Measurements from ENCODE around the gene MINAR1.

Gene MINAR1

GRCh38 chr15:79437275-79438000 is 5.3 kb downstream of the MINAR1 start:
- Histone ChIP-seq H2BK12ac (ENCODE audit: low read length) (no peak overlapping the region), H2BK120ac (ENCODE audit: insufficient read depth, low read length, poor library complexity) (no peak overlapping the region), H4K12ac (ENCODE audit: low read depth, low read length) (no peak overlapping the region), H2AK5ac (ENCODE audit: low read length) (no peak overlapping the region), H3K4me3 (ENCODE audit: low read depth, low read length) (no peak overlapping the region), H3K14ac (ENCODE audit: low read length) (no peak overlapping the region), H3K4ac (ENCODE audit: low read depth, low read length) (no peak overlapping the region), H3K27ac (ENCODE audit: low read depth, low read length) (no peak overlapping the region), H3K79me2 (ENCODE audit: control insufficient read depth, insufficient read depth, low read length, poor library complexity) (no peaks in the 10 kb centered on the region), H3K27me3 (ENCODE audit: insufficient read depth, low read length) (peaks cover 12% of the 10 kb centered on the region), H2BK5ac (ENCODE audit: low read depth, low read length, poor library complexity) (no peak overlapping the region), H3K4me2 (ENCODE audit: low read length) (no peak overlapping the region), H3K9ac (ENCODE audit: low read length) (no peak overlapping the region), H4K91ac (ENCODE audit: low read depth, low read length) (no peak overlapping the region), H3K79me1 (ENCODE audit: low read length) (no peaks in the 10 kb centered on the region), H3K4me1 (ENCODE audit: control insufficient read depth in 1 of 2, insufficient read depth in 2 of 2, low read length in 2 of 2) (peaks cover 0 to 2% of the 10 kb centered on the region in 2 experiments), H3K18ac (ENCODE audit: low read length) (no peak overlapping the region), H3K36me3 (ENCODE audit: control insufficient read depth in 1 of 2, insufficient read depth in 2 of 2, low read length in 2 of 2) (no peaks in the 10 kb centered on the region), H4K8ac (ENCODE audit: low read depth, low read length) (no peak overlapping the region), H2AFZ (ENCODE audit: insufficient read depth, low read length, poor library complexity) (no peak overlapping the region), H3K23ac (ENCODE audit: low read length) (no peak overlapping the region), H3K9me3 (ENCODE audit: insufficient read depth, low read depth, low read length) (peaks cover 6% of the 10 kb centered on the region)
- 100% methylated on average over 1 of the region's 2 CpGs for WGBS (ENCODE audit: extremely low coverage, insufficient coverage, insufficient read length)
- no peak for DNase-seq

GRCh38 chr15:79439236-79439635 is 7.1 kb downstream of the MINAR1 start:
- H2AK5ac ChIP-seq (ENCODE audit: low read length): no peak overlapping the region
- H3K9me3 ChIP-seq (ENCODE audit: insufficient read depth, low read depth, low read length): peaks cover 6% of the 10 kb centered on the region
- no peak overlapping the region for H2BK120ac ChIP-seq (ENCODE audit: insufficient read depth, low read length, poor library complexity)
- no peaks in the 10 kb centered on the region for H3K79me2 ChIP-seq (ENCODE audit: control insufficient read depth, insufficient read depth, low read length, poor library complexity)
- 100% methylated on average over 1 of the region's 5 CpGs for WGBS (ENCODE audit: extremely low coverage, insufficient coverage, insufficient read length)
- no peak overlapping the region for H2BK5ac ChIP-seq (ENCODE audit: low read depth, low read length, poor library complexity)
- no peak overlapping the region for H4K91ac ChIP-seq (ENCODE audit: low read depth, low read length)
- no peak overlapping the region for H3K4me2 ChIP-seq (ENCODE audit: low read length)
- H3K36me3 ChIP-seq (ENCODE audit: control insufficient read depth in 1 of 2, insufficient read depth in 2 of 2, low read length in 2 of 2): no peaks in the 10 kb centered on the region
- no peak overlapping the region for H3K4ac ChIP-seq (ENCODE audit: low read depth, low read length)
- no peak overlapping the region for H3K9ac ChIP-seq (ENCODE audit: low read length)
- H3K4me1 ChIP-seq (ENCODE audit: control insufficient read depth in 1 of 2, insufficient read depth in 2 of 2, low read length in 2 of 2): no peaks in the 10 kb centered on the region
- no peaks in the 10 kb centered on the region for H3K79me1 ChIP-seq (ENCODE audit: low read length)
- H3K14ac ChIP-seq (ENCODE audit: low read length): no peak overlapping the region
- DNase-seq: no peak
- H3K23ac ChIP-seq (ENCODE audit: low read length): no peak overlapping the region
- H3K18ac ChIP-seq (ENCODE audit: low read length): no peak overlapping the region
- H3K27ac ChIP-seq (ENCODE audit: low read depth, low read length): no peak overlapping the region
- H2BK12ac ChIP-seq (ENCODE audit: low read length): no peak overlapping the region
- no peak overlapping the region for H3K4me3 ChIP-seq (ENCODE audit: low read depth, low read length)
- no peak overlapping the region for H4K12ac ChIP-seq (ENCODE audit: low read depth, low read length)
- H4K8ac ChIP-seq (ENCODE audit: low read depth, low read length): no peak overlapping the region
- H3K27me3 ChIP-seq (ENCODE audit: insufficient read depth, low read length): no peaks in the 10 kb centered on the region
- no peak overlapping the region for H2AFZ ChIP-seq (ENCODE audit: insufficient read depth, low read length, poor library complexity)

GRCh38 chr15:79440355-79440908 is 8.3 kb downstream of the MINAR1 start:
- Histone ChIP-seq H3K18ac (ENCODE audit: low read length) (no peak overlapping the region), H2AK5ac (ENCODE audit: low read length) (no peak overlapping the region), H4K12ac (ENCODE audit: low read depth, low read length) (no peak overlapping the region), H3K79me1 (ENCODE audit: low read length) (no peaks in the 10 kb centered on the region), H2BK5ac (ENCODE audit: low read depth, low read length, poor library complexity) (no peak overlapping the region), H4K91ac (ENCODE audit: low read depth, low read length) (no peak overlapping the region), H4K8ac (ENCODE audit: low read depth, low read length) (no peak overlapping the region), H2BK120ac (ENCODE audit: insufficient read depth, low read length, poor library complexity) (no peak overlapping the region), H3K4me1 (ENCODE audit: control insufficient read depth in 1 of 2, insufficient read depth in 2 of 2, low read length in 2 of 2) (no peaks in the 10 kb centered on the region), H3K27ac (ENCODE audit: low read depth, low read length) (no peak overlapping the region), H3K9me3 (ENCODE audit: insufficient read depth, low read depth, low read length) (peaks cover 6% of the 10 kb centered on the region), H3K79me2 (ENCODE audit: control insufficient read depth, insufficient read depth, low read length, poor library complexity) (no peaks in the 10 kb centered on the region), H3K14ac (ENCODE audit: low read length) (no peak overlapping the region), H3K23ac (ENCODE audit: low read length) (no peak overlapping the region), H3K27me3 (ENCODE audit: insufficient read depth, low read length) (no peaks in the 10 kb centered on the region), H3K9ac (ENCODE audit: low read length) (no peak overlapping the region), H3K36me3 (ENCODE audit: control insufficient read depth in 1 of 2, insufficient read depth in 2 of 2, low read length in 2 of 2) (no peaks in the 10 kb centered on the region), H3K4me3 (ENCODE audit: low read depth, low read length) (no peak overlapping the region), H3K4me2 (ENCODE audit: low read length) (no peak overlapping the region), H2BK12ac (ENCODE audit: low read length) (no peak overlapping the region), H2AFZ (ENCODE audit: insufficient read depth, low read length, poor library complexity) (no peak overlapping the region), H3K4ac (ENCODE audit: low read depth, low read length) (no peak overlapping the region)
- 100% methylated on average over 1 of the region's 7 CpGs for WGBS (ENCODE audit: extremely low coverage, insufficient coverage, insufficient read length)
- DNase-seq: no peak

GRCh38 chr15:79442911-79443310 is 10.8 kb downstream of the MINAR1 start:
- no peak overlapping the region for H2BK12ac ChIP-seq (ENCODE audit: low read length)
- WGBS (ENCODE audit: extremely low coverage, insufficient coverage, insufficient read length): no CpG with 5 or more reads among the region's 4 CpGs
- no peak overlapping the region for H4K12ac ChIP-seq (ENCODE audit: low read depth, low read length)
- H3K27ac ChIP-seq (ENCODE audit: low read depth, low read length): no peak overlapping the region
- H3K79me2 ChIP-seq (ENCODE audit: control insufficient read depth, insufficient read depth, low read length, poor library complexity): no peaks in the 10 kb centered on the region
- H3K23ac ChIP-seq (ENCODE audit: low read length): no peak overlapping the region
- no peak overlapping the region for H3K14ac ChIP-seq (ENCODE audit: low read length)
- no peak overlapping the region for H4K8ac ChIP-seq (ENCODE audit: low read depth, low read length)
- H3K4me1 ChIP-seq (ENCODE audit: control insufficient read depth in 1 of 2, insufficient read depth in 2 of 2, low read length in 2 of 2): no peaks in the 10 kb centered on the region
- no peaks in the 10 kb centered on the region for H3K9me3 ChIP-seq (ENCODE audit: insufficient read depth, low read depth, low read length)
- no peak overlapping the region for H2AFZ ChIP-seq (ENCODE audit: insufficient read depth, low read length, poor library complexity)
- H2BK120ac ChIP-seq (ENCODE audit: insufficient read depth, low read length, poor library complexity): no peak overlapping the region
- no peak overlapping the region for H3K4ac ChIP-seq (ENCODE audit: low read depth, low read length)
- no peak for DNase-seq
- H3K36me3 ChIP-seq (ENCODE audit: control insufficient read depth in 1 of 2, insufficient read depth in 2 of 2, low read length in 2 of 2): no peaks in the 10 kb centered on the region
- no peak overlapping the region for H3K18ac ChIP-seq (ENCODE audit: low read length)
- H3K4me2 ChIP-seq (ENCODE audit: low read length): no peak overlapping the region
- no peaks in the 10 kb centered on the region for H3K79me1 ChIP-seq (ENCODE audit: low read length)
- no peaks in the 10 kb centered on the region for H3K27me3 ChIP-seq (ENCODE audit: insufficient read depth, low read length)
- H3K4me3 ChIP-seq (ENCODE audit: low read depth, low read length): no peak overlapping the region
- no peak overlapping the region for H3K9ac ChIP-seq (ENCODE audit: low read length)
- H2BK5ac ChIP-seq (ENCODE audit: low read depth, low read length, poor library complexity): no peak overlapping the region
- no peak overlapping the region for H4K91ac ChIP-seq (ENCODE audit: low read depth, low read length)
- no peak overlapping the region for H2AK5ac ChIP-seq (ENCODE audit: low read length)
